Hematopoietic multipotent progenitor cell treated with erythropoietin and hydrocortisone succinate and interleukin-3 and kit ligand, for 8 days (in vitro differentiated cells): ENCODE measurements around the gene PRDM16.
A peak's percentile ranks its signal among the peaks of the same experiment; 100 is the strongest.
"Not testable (repeated sequence)": the region's sequence is repeated elsewhere in the genome, so short reads cannot be mapped to it uniquely, and the experiment has no call there.

Experiments used
- DNase-seq: peaks from one replicate; pipeline ENCODE4 v3.0.0-alpha.2; 2015

PRDM16 gene

DNA sequence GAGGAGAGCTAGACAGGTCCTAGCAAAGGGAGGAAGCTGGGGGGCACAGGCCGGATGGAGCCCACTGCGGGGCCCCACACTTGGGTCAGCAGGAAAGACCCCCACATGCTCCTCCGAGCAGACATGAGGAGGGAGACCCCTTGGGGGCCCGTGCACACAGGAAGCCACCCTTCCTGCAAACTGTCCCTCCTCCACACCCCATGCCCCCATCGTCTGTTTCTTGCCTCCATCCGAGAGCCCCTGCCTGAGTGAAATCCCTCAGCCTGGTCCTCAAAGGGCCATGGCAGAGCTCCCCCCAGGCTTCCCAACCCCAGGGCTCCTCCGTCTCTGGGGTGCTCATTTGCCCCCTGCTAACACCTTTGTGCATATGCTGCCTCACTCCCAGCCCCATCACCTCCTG is 168.0 kb downstream of the PRDM16 start:
- no peak for DNase-seq

DNA sequence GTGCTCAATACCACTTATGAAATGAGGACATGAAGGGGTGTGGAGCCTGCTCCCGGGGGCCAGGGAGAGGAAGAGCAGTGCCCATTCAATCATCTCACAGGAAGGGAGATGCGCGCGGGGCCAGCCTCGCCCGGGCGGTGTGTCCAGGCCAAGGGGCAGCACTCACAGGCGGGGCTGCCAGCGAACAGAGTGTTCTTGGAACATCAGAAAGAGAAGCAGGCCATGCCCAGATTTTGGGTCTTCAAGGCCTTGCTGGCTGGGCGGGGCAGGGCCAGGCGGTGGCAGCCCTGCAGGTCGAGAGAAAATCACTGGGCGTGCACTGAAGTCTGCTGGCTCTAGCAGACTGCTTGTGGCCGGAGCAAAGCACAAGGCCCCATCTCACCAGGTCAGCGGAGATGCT is 168.6 kb downstream of the PRDM16 start:
- no peak for DNase-seq

DNA sequence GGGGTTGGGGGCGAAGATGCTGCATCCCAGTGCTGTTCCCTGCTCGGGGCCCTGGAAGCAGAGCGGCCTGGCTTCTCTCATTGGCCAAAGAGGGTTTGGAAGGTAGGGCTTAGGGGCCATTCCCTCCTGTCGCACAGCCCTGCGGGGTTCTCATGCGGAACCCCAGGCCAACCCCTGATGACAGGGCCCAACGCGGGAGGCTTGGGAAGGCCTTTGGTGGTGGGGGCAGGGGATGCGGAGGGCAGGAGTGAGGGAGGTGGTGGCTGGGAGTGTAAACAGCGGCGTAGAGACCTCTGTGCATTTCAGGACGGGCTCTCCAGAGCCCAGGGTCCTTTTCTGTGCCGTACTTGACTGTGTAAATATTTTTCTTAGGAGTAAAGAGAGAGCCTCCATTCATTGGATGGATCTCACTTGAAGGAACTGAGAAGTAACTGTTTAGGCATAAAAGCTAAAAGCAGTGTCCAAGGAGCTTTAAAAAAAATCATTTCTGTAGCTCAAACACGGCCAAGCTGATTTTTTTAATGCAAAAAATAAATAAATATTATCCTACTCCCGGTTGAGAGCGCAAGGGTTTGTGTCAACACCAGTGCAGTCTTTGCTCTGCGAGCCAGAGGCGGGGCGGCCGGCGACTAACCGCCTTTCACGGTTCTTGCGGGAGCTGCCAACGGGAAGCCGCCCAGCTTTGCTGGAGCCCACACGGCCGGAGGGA is 169.1 kb downstream of the PRDM16 start:
- no peak for DNase-seq

DNA sequence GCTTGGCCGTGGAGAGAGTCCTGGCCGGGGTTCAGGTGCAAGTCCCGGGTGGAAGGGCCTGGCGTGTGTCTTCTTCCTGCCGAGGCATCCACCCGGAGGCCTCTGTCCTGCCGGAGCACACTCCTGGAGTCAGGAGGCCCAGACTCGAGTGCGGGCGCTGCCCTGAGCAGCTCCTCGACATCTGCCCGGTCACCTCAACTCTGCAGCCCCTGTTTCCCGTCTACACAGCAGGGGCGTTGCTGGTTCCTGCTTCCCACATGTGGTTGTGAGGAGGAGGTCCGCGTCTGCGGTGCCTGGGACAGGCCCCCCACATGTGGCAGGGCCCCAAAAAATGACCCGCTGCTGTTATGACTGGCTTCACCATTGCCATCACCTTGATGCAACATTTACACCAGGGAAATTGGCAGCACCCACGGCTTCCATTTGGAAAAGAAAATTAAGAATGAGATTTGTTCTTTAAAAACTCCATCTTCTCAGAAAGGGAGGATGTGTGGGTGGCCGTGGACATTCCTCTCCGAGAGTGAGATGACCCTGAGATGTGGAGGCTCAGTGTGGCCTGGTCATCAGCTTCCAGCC is 169.8 kb downstream of the PRDM16 start:
- DNase-seq, result no peak

DNA sequence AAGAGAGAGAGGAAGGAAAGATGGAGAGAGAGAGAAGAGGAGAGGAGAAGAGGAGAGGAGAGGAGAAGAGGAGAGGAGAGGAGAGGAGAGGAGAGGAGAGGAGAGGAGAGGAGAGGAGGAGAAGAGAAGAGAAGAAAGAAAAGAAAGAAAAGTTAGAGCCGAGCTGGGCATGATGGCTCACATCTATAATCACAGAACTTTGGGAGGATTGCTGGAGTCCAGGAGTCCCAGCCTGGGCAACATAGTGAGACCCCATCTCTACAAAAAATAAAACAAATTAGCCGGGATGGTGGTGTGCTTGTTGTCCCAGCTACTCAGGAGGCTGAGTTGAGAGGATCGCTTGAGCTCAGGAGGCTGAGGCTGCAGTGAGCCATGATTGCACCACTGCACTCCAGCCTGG is 171.0 kb downstream of the PRDM16 start:
- not testable (repeated sequence) for DNase-seq

DNA sequence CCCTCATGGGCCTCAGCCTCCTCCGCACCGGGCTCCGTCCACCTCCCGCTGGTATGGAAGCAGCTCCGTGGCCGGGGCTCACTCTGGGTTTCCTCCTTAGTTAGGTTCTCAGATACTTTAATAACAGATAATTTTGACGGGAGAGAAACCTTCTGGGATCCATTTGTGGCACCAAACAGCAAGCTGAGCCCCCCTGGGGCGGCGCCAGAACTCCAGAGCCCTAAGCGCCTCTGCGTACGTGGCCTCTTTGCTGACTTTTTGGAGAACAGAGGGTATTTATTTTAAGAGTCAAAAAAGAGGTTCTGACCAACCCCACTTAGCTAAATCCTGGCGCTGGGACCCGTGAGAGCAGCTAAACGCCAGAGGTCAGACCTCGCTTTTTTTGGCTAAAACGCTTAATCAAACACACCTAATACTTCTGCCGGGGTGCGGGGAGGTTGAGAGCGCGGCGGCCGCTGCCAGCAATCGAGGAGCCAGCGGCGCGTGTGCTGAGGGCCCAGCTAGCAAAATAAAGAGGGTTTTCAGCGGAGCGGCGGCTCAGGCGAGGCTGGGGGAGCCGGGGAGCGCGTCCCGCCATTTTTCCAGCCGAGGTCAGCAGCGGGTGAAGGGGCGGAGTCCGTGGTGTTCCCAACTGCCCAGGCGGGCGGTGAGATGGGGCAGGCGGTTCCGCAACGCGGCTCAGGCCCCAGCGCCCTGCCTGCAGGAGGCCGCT is 171.7 kb downstream of the PRDM16 start:
- no peak for DNase-seq

DNA sequence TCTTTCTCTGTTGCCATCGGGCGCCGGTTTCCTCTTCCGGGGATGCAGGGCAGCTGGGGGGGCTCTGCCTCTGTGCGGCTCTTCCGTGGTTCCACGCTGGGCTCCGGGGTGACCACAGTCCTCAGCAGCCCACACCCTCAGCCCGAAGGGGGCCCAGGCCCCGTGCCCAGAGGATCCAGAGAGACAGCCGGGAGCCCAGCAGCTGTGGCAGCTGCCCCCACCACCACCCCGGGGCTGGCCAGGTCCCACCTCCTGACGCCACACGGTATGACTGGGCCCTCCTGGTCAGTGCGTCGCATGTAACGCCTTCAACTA is 172.2 kb downstream of the PRDM16 start:
- no peak for DNase-seq

DNA sequence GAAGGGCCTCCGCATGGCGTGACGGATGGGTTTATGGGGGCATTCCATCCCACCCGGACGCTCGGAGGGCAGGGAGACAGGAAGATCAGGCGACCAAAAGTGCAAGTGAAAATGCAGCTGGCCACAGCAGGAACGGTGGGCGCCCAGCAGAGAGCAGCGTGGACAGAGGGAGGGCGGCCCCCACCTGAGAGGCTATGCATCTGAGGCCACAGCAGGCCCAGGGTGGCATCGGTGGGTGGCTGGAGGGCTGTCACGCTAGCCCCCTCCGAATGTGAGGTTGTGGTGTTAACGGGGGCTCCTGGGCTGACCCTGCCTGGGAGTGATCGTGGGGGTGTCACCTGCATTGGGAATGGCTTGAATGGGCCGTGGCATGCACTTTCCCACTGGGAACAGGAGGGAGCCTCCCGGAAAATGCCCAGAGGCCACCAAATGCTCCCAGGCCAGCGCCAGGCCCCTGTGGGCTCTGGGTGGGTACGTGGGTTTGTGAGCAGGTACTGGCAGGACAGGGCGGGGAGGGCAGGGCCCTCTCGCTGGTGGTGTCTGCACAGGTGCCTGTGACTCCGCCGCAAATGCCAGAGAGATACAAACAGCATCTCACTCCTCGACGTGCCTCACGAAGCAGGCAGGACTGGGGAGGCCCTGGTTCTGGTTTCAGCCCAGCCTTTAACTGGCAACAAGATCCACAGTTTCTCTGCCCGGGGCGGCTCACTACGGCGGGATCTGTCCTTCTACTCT is 172.8 kb downstream of the PRDM16 start:
- no peak for DNase-seq

DNA sequence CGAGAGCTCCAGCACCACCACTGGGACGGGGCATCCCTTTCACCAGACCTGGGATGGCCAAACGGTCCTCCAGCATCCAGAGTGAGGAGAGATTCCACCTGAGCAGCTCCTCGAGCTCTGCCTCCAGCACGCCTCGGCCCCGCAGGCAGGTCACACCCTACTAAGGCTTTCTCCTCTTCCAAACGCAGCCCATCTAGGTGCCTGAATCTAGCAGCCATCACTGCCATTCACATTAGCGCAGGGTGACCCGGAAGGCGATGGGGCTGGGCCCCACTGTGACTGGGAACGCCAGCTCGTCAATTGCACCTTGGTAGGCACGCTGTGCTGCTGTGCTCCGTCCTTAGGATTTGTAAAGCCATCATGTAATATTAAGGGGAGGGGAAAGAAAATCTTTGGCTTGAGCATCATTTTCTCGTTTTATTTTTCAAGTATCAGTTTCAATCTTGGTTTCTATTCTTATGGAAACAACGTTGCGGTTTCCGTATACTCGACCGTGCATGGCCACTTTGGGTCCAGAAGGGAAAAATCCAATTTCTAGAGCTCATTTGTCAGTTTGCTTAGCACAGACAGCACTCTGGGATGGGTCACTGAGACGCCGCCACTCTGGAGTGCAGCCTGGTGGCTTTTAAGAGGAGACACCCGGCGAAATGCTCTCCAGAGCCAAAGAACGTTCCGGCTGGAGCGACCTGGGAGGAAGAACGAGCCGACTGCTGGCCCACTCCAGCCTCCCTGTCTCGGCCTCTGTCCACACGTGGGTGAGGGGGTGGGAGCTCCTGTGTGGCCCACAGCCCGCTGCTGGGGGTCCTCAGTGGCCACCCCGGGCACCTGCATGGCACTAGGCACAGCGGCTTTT is 173.6 kb downstream of the PRDM16 start:
- DNase-seq, result no peak

DNA sequence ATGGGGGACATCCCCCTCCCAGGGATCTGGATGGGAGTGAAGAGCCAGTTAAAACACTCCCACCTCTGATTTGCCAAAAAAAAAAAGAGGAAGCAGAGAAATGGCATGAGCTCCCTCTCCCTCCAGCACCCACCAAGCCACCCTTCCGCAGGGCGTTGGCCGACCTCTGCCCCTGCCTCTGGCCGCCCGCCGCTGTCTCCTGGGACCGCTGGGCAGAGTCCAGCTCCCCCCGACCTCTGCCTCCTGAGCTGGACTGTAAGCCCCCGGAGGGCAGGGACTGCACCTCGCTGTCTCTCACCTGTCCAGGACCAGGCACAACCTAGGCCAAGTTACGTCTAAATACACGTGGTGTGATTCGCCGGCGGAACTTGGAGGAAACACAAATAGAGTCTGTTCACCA is 174.3 kb downstream of the PRDM16 start:
- DNase-seq, result no peak

DNA sequence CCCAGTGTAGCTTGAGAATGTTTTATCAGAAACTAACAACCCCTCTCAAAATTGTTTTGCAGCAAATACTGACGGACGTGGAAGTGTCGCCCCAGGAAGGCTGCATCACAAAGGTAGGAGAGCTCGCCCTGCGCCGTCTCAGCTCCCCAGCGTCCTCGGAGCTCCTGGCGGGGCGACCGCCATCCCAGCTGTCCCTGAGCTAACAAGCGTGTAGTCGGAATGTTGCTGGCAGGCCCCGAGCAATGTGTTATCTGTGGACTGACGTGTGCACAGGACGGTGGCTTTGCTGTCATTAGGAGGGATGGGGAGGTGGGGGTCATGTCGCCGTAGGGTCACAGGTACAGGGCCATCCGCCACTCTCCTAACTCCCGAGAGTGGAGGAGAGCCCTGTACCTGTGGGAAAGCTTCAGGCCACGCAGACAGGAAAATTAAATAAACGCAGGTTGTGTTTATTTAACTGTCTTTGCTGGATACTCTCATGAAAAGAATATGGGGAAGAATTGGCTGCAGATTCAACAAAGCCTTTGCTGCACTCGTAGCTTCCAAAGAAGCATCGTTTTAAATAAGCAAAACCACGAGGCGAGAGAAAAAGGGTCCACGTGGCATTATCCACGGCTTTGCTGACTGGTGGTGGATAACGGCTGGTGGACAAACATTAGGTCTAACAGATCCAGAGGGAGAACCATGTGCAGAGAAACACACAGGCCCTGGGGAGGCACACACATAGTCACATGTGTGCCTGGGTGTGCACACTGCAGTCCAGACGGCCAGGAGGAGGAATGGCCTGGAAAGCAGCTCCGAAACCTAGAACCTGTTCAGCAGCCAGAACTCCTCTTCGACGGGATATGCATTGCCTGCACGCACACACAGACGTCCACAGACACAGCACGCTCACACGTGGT is 175.3 kb downstream of the PRDM16 start:
- DNase-seq, result no peak

DNA sequence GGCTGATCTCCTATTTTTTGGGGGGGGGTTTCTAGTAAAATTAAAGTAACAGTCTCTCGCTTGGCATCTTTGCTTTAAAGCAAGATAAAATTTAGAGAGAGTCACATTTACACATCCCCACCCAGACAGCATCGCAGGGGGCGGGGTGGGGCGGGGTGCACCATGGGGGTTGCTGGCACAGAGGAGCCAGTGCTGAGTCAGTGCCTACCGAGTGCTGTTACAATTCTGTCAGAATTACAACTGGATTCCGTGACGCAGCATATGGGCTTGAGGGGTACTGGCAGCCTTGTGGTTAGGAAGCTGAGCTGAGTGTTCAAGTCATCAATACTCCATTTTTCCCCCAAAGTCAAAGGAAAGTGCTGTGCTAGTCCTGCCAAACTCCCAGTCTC is 175.9 kb downstream of the PRDM16 start:
- peak; percentile 15 for DNase-seq

DNA sequence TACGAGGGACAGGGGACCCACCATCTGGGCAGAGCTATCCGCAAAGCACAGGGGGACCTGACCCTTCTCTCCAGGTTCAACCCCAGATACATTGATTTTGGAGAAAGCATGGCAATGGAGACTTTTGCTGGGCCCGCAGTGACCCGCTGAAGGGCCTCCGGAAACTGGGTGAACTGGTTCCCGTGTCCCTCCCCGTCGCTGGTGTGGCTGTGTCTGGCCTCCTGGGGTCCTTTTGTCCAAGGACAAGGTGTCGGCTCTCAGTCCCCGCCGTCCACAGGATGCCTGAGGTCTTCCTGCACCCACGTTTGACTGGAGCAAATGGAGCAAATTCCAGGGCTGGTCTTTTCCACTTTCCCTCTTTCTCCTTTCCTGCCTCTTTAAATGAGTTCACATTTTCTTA is 176.3 kb downstream of the PRDM16 start:
- DNase-seq, result no peak

DNA sequence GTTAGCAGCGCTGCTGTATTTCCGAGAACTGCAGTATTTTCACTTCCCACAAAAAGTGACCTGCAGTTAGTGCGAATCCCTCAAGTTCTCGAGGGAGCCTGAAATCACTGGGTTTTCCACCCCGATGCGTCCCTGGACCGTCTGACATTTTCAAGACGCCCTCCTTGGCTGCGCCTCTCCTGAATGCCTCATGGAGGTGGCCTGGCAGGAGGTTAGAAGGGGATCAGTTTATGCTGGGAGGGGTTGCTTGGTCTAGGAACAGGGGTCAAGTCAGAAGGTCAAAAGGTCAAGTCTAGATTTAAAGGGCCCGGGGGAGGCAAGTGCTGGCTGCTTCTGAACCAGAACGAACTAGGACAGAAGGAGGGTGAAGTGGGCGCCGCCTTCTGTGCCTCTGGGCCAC is 176.8 kb downstream of the PRDM16 start:
- DNase-seq, result no peak

DNA sequence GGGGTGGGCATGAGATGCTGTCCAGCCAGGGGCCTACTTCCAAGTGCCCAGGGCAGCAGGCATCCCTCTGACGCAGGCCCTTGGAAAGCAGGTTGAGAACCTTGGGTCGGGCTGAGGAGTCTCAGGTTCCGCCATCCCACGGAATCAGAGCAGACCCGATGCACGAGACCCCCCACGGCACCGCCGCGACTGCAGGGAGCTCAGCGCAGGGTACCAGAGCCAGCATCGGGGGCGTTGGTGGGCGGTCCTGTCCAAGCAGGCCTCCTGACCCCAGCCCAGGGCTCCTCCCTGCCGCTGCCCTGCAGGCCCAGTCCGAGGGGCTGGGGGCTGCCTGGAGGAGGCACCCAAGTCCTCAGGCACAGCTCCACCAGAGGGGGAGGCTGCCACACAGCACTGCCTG is 177.2 kb downstream of the PRDM16 start:
- DNase-seq, result no peak

DNA sequence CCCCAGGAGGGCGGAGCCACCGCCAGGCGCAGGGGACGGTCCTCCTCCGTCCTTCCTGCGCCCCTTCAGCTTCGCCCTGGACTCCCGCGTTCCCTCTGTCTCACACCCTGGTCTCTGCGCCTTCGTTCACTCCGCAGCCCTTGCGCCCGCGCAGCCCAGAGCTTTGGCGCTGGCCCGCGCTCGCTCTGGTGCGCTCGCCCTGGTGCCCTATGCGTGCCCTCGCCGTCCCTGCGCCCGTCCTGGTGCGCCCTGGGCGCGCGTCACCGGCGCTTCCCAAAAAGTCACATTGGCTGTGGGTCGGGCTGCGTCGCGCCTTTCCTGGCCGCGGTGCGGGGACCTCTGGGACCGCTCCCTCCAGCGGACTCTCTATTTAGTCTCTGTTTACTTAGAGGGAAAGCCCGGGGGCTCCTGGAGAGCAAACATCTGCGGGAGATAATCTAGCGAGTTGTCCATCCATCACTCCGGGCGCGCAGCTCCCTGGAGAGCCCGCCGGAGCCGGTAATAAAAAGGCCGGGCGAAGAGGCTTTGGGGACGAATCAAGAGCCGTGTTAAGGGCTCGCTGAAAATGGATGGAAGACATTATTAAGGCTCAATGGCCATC is 178.6 kb downstream of the PRDM16 start:
- no peak for DNase-seq

DNA sequence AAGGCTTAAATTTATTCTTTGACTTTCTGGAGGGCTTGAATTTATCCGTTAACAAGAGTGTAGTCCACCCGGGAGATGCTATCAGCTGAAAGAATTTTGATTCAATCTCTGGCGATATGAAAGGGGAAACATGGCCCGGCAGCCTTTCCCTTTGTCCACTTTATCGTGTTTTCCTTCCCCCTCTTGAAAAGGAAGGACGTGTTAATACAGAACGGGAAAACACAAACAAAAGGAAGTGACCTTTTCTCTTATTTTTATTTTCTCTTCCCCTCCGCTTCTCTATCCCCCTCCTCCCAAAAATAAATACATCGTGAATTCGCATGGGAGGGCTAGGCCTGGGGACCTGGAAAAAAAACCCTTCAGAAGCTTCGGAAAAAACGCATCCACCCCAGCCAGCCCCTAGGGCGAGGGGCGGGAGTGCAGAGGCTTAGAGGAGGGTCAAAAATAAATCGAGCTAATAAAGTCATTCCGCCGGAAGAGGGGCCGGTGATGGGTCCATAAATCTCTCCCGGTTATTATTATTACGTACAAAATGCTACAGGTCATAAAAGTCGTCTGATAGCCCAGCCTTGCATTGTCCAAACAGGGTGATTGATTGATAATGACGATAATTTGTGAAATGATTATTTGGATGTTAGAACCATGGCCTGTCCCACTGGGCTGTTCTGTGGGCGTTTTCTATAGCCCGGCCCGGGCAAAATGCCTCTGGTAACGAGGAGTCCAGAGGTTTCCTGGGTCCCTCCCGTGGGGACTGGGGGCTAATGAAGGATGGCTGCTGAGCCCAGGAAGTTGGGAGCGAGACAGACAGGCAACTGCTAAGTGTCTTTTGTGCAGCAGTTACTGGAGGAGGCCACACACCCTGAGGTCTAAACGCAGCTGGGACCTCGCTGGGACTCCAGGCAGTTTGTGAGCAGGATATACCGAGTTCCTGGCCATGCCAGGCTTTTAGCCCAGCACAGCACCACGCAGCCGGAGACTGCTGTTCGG is 179.4 kb downstream of the PRDM16 start:
- no peak for DNase-seq

DNA sequence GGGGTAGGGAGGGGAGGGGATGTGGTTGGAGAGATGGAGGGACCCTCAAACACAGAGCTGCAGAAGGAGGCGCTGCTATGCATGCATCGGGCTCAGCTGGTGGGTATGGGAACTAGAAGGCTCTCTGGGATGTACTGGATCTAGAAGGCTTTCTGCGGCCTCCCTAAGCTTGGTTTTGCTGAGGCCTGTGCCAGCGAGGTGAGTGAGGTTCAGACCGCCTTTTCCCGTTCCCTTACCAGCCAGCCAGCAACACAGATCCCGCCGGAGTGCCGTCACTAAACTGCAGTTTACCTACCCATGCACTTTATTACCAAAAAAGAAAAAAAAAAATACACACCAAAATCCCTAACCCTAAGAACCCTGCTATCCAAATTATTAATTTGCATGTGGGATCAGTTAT is 180.2 kb downstream of the PRDM16 start:
- DNase-seq, result no peak

DNA sequence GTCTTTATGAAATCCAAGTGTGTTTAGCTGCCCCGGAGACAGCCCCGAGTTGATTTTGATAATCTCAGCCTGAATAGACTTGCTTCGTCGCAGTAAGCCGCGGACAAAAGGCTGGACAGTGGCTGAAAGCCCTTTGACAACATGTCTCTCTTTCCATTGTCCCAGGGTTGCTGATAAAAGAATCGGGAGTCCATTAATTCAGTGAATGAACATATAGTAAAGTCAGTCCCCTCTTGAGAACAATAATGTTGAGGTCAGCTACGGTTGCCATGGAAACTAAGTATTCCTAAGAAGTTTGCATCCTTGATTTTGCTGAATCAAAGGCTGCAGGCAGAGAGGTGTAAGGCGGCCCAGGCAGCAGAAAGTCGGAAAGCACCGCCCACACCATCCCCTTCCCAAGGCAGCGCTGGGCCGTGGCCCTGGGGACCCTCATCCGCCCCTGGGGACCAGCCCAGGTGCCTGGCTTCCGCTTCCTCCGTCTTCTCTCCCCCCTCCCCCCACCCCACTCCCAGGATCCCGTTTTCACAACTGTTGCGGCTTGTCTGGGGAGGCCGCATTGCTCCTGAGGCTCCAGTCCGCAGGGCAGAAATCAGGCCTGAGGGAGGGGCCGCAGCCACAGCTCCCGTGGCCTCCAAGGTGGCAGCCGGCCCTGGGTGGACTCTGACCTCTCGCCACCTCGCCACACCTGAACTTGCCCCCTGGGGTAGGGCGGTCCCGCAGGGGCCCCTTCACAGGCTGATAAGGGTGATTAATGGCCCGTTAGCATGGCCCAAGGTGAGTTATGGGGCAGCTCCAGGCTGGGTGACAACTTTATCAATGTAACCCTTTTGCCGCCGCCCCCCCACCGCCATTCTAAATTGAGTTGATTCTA is 180.9 kb downstream of the PRDM16 start:
- DNase-seq, result no peak
